H9 (cell line): ENCODE results near the gene GUK1. TPM values are rescaled to one million over a fixed set of nuclear protein-coding genes. Genes with fewer than 3 reads are reported as not detected.

Source experiments
- DNase-seq: peaks from one replicate; pipeline ENCODE4 v3.0.0-alpha.2; 2017
- H2AFZ ChIP-seq: one replicate; pipeline ENCODE4 v1.6.1; 2013; ENCODE audit warnings: mild to moderate bottlenecking, low read length, control low read depth, moderate library complexity
- H2AK5ac ChIP-seq: 2 replicates; pipeline ENCODE4 v1.6.1; 2013; ENCODE audit warnings: low read length, control low read depth, mixed read lengths; ENCODE audit not compliant: insufficient read length
- H2BK120ac ChIP-seq: one replicate; pipeline ENCODE4 v1.6.1; 2013; ENCODE audit warnings: low read depth, mild to moderate bottlenecking, low read length, control low read depth, inconsistent platforms; ENCODE audit not compliant: poor library complexity, severe bottlenecking
- H2BK12ac ChIP-seq: 2 replicates; pipeline ENCODE4 v1.6.1; 2013; ENCODE audit warnings: low read length, control low read depth, mixed read lengths, low read depth; ENCODE audit not compliant: insufficient read length
- H2BK15ac ChIP-seq: 2 replicates; pipeline ENCODE4 v1.6.1; 2013; ENCODE audit warnings: low read depth, low read length, control low read depth
- H2BK20ac ChIP-seq: one replicate; pipeline ENCODE4 v1.6.1; 2013; ENCODE audit warnings: low read depth, mild to moderate bottlenecking, low read length, control low read depth, inconsistent platforms; ENCODE audit not compliant: poor library complexity, severe bottlenecking
- H2BK5ac ChIP-seq: 2 replicates; pipeline ENCODE4 v1.6.1; 2013; ENCODE audit warnings: low read length, control low read depth, mixed read lengths; ENCODE audit not compliant: insufficient read length
- H3K14ac ChIP-seq: 2 replicates; pipeline ENCODE4 v1.6.1; 2013; ENCODE audit warnings: low read length, control low read depth; ENCODE audit not compliant: insufficient read depth
- H3K18ac ChIP-seq: 2 replicates; pipeline ENCODE4 v1.6.1; 2013; ENCODE audit warnings: low read depth, mild to moderate bottlenecking, mixed read lengths, low read length, control low read depth; ENCODE audit not compliant: insufficient read length
- H3K23ac ChIP-seq: 2 replicates; pipeline ENCODE4 v1.6.1; 2013; ENCODE audit warnings: low read length, control low read depth, mixed read lengths, low read depth; ENCODE audit not compliant: insufficient read length
- H3K23me2 ChIP-seq: 2 replicates; pipeline ENCODE4 v1.6.1; 2013; ENCODE audit warnings: low read depth, mild to moderate bottlenecking, mixed read lengths, low read length, control low read depth; ENCODE audit not compliant: insufficient read length, poor library complexity, severe bottlenecking
- H3K27ac ChIP-seq: 2 replicates; pipeline ENCODE4 v1.5.1; 2013; ENCODE audit warnings: low read length, control low read depth, mixed read lengths, low read depth; ENCODE audit not compliant: insufficient read length
- H3K27me3 ChIP-seq: 2 replicates; pipeline ENCODE4 v1.6.1; 2013; ENCODE audit warnings: low read length, control low read depth, inconsistent platforms; ENCODE audit not compliant: insufficient read depth
- H3K4ac ChIP-seq: 2 replicates; pipeline ENCODE4 v1.6.1; 2013; ENCODE audit warnings: low read depth, mild to moderate bottlenecking, control low read depth, inconsistent platforms, low read length, moderate library complexity
- H3K4me1 ChIP-seq: 2 replicates; pipeline ENCODE4 v1.6.1; 2013; ENCODE audit warnings: low read length, control low read depth, inconsistent platforms; ENCODE audit not compliant: insufficient read depth
- H3K4me2 ChIP-seq: 2 replicates; pipeline ENCODE4 v1.6.1; 2013; ENCODE audit warnings: low read length, control low read depth, mixed read lengths; ENCODE audit not compliant: insufficient read length, insufficient read depth
- H3K56ac ChIP-seq: 2 replicates; pipeline ENCODE4 v1.6.1; 2013; ENCODE audit warnings: low read depth, mild to moderate bottlenecking, mixed read lengths, low read length, control low read depth; ENCODE audit not compliant: insufficient read length
- H3K79me1 ChIP-seq: 2 replicates; pipeline ENCODE4 v1.6.1; 2013; ENCODE audit warnings: low read depth, mild to moderate bottlenecking, moderate library complexity, low read length, control low read depth, inconsistent platforms; ENCODE audit not compliant: insufficient read depth, poor library complexity, severe bottlenecking
- H3K79me2 ChIP-seq: 2 replicates; pipeline ENCODE4 v1.6.1; 2013; ENCODE audit warnings: low read length, control low read depth, inconsistent platforms; ENCODE audit not compliant: insufficient read depth
- H3K9ac ChIP-seq: 2 replicates; pipeline ENCODE4 v1.6.1; 2013; ENCODE audit warnings: low read length, control low read depth, mixed read lengths; ENCODE audit not compliant: insufficient read length; ENCODE audit errors: extremely low read depth
- H3K9me3 ChIP-seq: one replicate; pipeline ENCODE4 v1.6.1; 2013; ENCODE audit warnings: low read depth, low read length, inconsistent platforms; ENCODE audit not compliant: control insufficient read depth
- H3T11ph ChIP-seq: one replicate; pipeline ENCODE4 v1.6.1; 2013; ENCODE audit warnings: mild to moderate bottlenecking, low read length, control low read depth, inconsistent platforms
- H4K20me1 ChIP-seq: one replicate; pipeline ENCODE4 v1.6.1; 2013; ENCODE audit not compliant: control insufficient read depth, insufficient read length, insufficient read depth
- H4K5ac ChIP-seq: 2 replicates; pipeline ENCODE4 v1.6.1; 2013; ENCODE audit warnings: low read depth, mild to moderate bottlenecking, mixed read lengths, low read length, control low read depth; ENCODE audit not compliant: insufficient read length
- H4K8ac ChIP-seq: replicated peaks from 2 replicates; pipeline ENCODE4 v1.6.1; 2013; ENCODE audit warnings: low read length, control low read depth, mixed read lengths, low read depth; ENCODE audit not compliant: insufficient read length
- H4K91ac ChIP-seq: 2 replicates; pipeline ENCODE4 v1.6.1; 2013; ENCODE audit warnings: low read depth, mild to moderate bottlenecking, moderate library complexity, mixed read lengths, low read length, control low read depth; ENCODE audit not compliant: insufficient read length
- H3K27ac Mint-ChIP-seq, 3 experiments: 2 replicates in 2 of 3; 3 replicates in 1 of 3; pipeline ENCODE4 v1.8.0; 2020 to 2021; ENCODE audit warnings: mixed read lengths in 3 of 3, mild to moderate bottlenecking in 1 of 3, moderate library complexity in 1 of 3
- H3K27me3 Mint-ChIP-seq: 2 replicates; pipeline ENCODE4 v1.8.0; 2021; ENCODE audit warnings: low read depth, mild to moderate bottlenecking, moderate library complexity, mixed read lengths
- H3K36me3 Mint-ChIP-seq, 3 experiments: 2 replicates in 2 of 3; 3 replicates in 1 of 3; pipeline ENCODE4 v1.8.0; 2020 to 2021; ENCODE audit warnings: low read depth in 3 of 3, mixed read lengths in 3 of 3; ENCODE audit not compliant: insufficient read depth in 1 of 3
- H3K4me1 Mint-ChIP-seq, 2 experiments: 2 replicates each; pipeline ENCODE4 v1.8.0; 2020; ENCODE audit warnings: mixed read lengths in 2 of 2
- H3K4me3 Mint-ChIP-seq, 2 experiments: 2 replicates in 1 of 2; 3 replicates in 1 of 2; pipeline ENCODE4 v1.8.0; 2020 to 2021; ENCODE audit warnings: mild to moderate bottlenecking in 2 of 2, mixed read lengths in 2 of 2, moderate library complexity in 1 of 2
- H3K9me3 Mint-ChIP-seq, 2 experiments: 2 replicates in 1 of 2; 3 replicates in 1 of 2; pipeline ENCODE4 v1.8.0; 2020; ENCODE audit warnings: mild to moderate bottlenecking in 2 of 2, mixed read lengths in 2 of 2, moderate library complexity in 1 of 2
- CTCF ChIP-seq: fragments of 200-600 bp; sonication (generic); conservative IDR thresholded peaks from 3 replicates; pipeline ENCODE4 v1.8.0; 2021; ENCODE audit warnings: antibody characterized with exemption, mild to moderate bottlenecking
- WGBS: extraction: QIAGEN DNeasy Blood & Tissue Kit; methylation state at CpG from one replicate; pipeline ENCODE4 v1.1.7; 2013; ENCODE audit warnings: missing lambda C conversion rate, low lambda C conversion rate, mixed read lengths; ENCODE audit not compliant: insufficient read length; ENCODE audit errors: extremely low coverage; 5-methylcytosine and 5-hydroxymethylcytosine counted together
- total RNA-seq: library from RNA; stranded (reverse); gene quantifications from 2 replicates; pipeline ENCODE4 v1.2.1, GENCODE V29; 2021

Gene GUK1
- total RNA-seq, 1 experiment from 2014 or later: 88.2 TPM

GRCh38 chr1:228154670-228155571, 14.8 kb downstream of the GUK1 start:
- no peak for TF ChIP-seq CTCF
- Histone ChIP-seq H3K4me2 (no peak overlapping the region), H3K56ac (no peak overlapping the region), H3K23me2 (no peaks in the 10 kb centered on the region), H4K8ac (no peak overlapping the region), H2BK15ac (no peak overlapping the region), H3K9me3 (no peaks in the 10 kb centered on the region), H3K79me2 (no peaks in the 10 kb centered on the region), H2BK5ac (no peak overlapping the region), H4K20me1 (peaks cover 3% of the 10 kb centered on the region), H3K4ac (no peak overlapping the region), H4K5ac (no peak overlapping the region), H3K14ac (no peak overlapping the region; the same call in 1 of the 2 replicates), H3K27ac (no peak overlapping the region), H3K27me3 (no peaks in the 10 kb centered on the region; the same call in 1 of the 2 replicates), H3T11ph (no peak overlapping the region), H2BK20ac (no peak overlapping the region), H2AK5ac (no peak overlapping the region), H4K91ac (no peak overlapping the region), H3K79me1 (no peaks in the 10 kb centered on the region), H3K23ac (no peak overlapping the region), H2BK120ac (no peak overlapping the region), H2AFZ (no peak overlapping the region), H2BK12ac (no peak overlapping the region), H3K18ac (no peak overlapping the region), H3K4me1 (no peaks in the 10 kb centered on the region), H3K9ac (no peak overlapping the region)
- Mint-ChIP-seq H3K36me3 (no peaks in the 10 kb centered on the region), H3K4me3 (no peak overlapping the region), H3K9me3 (no peaks in the 10 kb centered on the region), H3K27ac (no peak overlapping the region; a peak in 1 of 7 replicates), H3K4me1 (peaks cover 3 to 5% of the 10 kb centered on the region in 2 experiments; a peak in 2 of 4 replicates), H3K27me3 (no peaks in the 10 kb centered on the region)
- DNase-seq: no peak
- WGBS: no CpG with 5 or more reads among the region's 20 CpGs
